ENCODE data around the gene EVI5.

The EVI5 gene

DNA sequence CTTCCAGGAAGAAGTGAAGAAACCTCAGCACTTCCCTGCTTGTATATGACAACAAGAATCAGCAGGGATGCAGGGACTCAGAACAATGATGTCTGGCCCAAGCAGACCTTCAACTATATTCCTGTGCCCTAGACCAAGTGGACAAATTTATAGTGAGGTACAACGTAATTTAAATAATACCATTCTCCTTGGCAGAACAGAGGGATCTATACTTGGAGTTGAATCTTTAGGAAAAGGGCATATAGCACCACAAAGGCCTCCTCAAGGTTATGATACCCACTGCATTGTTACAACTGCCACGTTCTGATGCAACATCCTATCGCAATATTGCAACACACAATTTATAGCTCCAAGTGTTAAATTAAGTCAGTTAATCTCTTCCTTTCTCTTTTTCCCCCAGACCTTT lies 269.1 kb downstream of the EVI5 start:
- no peak for DNase-seq (ENCODE audit: low spot score)

DNA sequence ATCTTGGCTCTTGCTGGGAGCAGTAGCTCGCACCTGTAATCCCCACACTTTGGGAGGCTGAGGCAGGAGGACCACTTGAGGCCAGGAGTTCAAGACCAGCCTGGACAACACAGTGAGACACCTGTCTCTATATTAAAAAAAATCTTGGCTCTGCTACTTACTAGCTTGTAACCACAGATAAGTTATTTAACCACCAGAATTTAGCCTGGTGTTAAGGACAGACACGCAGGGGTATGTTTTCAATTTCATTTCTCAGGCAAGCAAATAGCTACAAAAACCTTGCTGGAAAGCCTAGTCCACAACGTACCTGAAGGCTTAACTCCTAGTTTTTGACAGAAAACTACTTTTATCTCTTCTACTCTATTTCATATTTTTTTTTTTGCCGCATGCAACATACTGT lies 273.4 kb downstream of the EVI5 start:
- no peak for DNase-seq (ENCODE audit: low spot score)

- DNase-seq (ENCODE audit: low spot score), result no peak
Observed at GRCh38 chr1:92509619-92510018, 275.3 kb downstream of the EVI5 start.

DNA sequence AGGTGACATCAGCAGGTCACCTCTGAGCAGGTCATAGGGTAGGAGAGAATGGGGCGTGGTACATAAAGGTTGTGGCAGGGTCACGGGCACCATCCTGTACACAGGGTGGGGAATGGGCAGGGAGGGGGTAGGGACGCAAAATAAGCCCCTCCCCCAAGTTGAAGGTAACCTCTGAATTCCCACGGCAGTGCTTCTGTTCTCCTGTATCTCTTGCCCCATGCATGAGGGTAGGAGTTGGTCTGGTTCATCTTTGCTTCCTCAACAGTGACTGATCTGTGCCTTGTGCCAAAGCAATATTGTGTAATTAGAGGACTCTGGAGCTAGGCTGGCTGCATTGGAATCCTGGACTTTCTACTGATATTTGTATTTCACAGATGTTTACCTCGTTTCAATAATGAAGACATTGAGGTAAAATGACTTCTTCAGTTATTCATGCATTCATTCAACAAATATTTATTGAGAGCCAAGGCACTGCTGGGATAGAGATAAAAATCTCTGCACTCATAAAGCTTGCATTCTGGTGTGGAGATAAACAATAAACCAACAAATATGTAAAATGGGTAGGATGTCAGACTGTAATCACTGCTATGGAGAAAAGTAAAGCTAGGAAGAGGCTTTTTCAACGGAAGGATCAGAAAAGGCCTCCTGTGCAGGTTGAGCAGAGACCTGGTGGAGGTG lies 279.8 kb downstream of the EVI5 start:
- DNase-seq (ENCODE audit: low spot score), result no peak

- DNase-seq (ENCODE audit: low spot score), result no peak
Observed at GRCh38 chr1:92504291-92505014, 280.5 kb downstream of the EVI5 start.

- no peak for DNase-seq (ENCODE audit: low spot score)
Observed at GRCh38 chr1:92503926-92504285, 281.0 kb downstream of the EVI5 start.

- DNase-seq (ENCODE audit: low spot score), result no peak
Observed at GRCh38 chr1:92503043-92503925, 281.6 kb downstream of the EVI5 start.

- no peak for DNase-seq (ENCODE audit: low spot score)
Observed at GRCh38 chr1:92502247-92502646, 282.7 kb downstream of the EVI5 start.

DNA sequence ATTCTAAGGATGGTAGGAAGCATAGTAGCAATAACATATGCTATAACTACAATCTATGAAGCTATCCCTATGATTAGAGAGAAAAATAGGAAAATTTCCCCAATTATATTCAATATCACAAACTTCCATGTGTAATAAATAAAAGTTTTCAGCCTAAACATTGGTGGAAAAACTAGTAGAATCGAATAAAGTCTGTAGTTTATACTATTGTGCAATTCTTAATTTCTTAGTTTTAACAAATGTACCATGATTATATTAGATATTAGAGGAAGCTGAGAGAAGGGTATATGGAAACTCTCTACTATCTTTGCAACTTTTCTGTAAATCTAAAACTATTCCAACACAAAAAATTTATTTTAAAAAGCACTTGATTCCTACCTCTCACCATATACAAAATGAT lies 284.4 kb downstream of the EVI5 start:
- no peak for DNase-seq (ENCODE audit: low spot score)

DNA sequence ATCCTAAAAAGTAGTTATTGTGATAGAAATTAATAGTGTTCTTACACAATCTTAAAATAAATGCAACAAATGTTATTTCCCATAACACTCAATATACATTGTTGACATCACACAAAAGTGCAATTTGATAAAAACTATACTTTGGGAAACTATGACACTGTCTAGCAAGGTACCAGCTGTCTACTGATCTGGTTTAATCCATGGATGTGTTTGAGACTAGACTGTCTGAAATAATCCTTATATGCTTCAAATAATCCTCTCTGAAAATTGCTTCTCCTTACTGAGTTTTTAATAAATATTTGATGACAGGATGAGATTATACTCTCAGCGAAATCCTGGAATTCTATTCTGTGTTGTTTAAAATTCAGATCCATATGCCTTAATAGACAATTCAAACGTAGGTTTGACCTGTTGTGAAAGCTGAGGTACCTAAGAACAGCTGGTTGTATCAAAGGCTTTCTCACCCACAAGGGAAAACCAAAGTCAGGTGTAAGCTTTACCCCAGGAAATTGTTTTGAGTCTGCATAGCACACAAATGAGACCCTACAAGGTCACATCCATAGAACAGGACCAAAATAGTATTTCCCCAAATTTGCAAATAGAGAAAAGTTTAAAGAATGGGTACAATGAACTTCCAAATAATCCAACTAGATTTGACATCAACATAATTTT lies 289.4 kb downstream of the EVI5 start:
- DNase-seq (ENCODE audit: low spot score), result no peak

DNA sequence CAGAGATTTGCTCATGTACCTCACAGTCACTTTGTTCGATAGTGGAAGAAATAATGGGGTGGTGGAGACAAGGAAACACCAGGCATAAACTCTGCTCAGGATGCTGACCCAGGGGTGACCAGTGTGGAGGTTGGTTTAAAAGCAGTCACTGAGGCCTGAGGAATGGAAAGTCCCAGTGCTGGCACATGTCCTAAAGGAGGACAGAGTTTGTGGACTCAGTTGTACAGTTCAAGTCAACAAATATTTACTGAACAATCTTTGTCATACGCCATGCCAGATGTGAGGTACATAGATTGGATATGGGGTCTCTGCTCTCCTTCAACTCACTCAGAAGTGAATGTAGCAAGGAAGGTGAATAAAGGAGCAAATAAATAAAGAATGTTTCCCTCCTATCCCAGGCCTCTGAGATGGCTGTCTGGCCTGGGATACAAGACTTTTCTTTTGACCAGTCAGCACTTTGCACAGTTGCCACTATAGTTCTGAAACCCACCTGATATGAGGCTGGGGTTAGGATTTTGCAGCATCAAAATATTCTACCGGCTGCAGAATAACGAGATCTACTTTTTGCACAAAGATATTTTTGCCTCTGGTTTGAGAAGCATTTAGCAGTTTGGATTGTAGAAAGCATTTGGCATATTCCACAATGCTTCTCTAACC lies 290.3 kb downstream of the EVI5 start:
- DNase-seq (ENCODE audit: low spot score), result no peak

DNA sequence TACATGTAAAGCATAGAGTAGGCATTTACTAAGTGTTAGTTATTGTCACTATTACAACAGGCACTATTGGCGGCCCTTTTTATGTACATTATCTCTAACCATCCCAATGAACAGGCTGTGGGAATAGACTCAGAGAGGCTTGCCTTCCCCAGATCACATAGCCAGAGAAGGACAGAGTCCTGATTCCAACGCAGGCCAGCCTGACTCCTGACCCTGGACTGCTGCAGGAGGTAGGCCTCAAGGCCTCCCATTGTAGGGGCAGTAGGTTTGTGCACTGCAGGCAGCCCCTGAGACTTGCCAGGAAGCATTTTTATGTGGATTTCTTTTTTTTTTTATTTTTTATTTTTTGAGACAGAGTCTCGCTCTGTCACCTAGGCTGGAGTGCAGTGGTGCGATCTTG lies 291.8 kb downstream of the EVI5 start:
- DNase-seq (ENCODE audit: low spot score), result no peak

DNA sequence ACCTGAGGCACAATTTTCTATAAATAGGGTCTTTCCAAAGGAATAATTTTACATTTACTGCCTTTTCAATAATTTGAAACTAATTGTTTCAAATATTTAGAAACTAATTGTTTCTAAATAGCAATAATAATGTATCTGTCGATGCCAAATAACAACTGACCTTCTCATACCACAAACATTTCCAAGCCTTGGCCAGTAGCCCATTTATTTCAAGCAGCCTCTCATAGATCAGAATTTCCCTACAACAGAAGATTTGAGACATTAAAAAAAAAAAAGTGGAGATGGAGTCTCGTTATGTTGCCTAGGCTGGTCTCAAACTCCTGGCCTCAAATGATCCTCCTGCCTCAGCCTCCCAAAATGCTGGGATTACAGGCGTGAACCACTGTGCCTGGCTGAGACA lies 296.1 kb downstream of the EVI5 start:
- no peak for DNase-seq (ENCODE audit: low spot score)

DNA sequence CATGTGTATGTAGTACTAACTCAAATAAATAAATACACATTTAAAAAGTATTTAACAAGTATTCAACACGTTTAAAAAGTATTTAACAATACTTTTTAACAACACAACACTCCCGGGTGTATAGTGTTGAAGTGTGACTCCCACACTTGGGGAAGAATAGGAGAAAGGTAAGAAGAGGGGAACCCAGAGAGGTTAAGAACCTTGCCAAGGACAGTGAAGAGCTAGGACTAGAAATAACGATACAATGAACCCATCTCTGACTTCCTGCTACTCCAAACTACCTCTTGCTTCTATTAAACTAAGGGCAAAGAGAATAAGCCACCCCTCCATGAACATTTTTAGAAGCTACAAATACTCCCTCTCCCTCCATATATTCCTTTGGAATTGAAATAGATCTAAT lies 296.5 kb downstream of the EVI5 start:
- no peak for DNase-seq (ENCODE audit: low spot score)

GRCh38 chr1:92487078-92487605 lies 297.8 kb downstream of the EVI5 start:
- no peak for DNase-seq (ENCODE audit: low spot score)

DNA sequence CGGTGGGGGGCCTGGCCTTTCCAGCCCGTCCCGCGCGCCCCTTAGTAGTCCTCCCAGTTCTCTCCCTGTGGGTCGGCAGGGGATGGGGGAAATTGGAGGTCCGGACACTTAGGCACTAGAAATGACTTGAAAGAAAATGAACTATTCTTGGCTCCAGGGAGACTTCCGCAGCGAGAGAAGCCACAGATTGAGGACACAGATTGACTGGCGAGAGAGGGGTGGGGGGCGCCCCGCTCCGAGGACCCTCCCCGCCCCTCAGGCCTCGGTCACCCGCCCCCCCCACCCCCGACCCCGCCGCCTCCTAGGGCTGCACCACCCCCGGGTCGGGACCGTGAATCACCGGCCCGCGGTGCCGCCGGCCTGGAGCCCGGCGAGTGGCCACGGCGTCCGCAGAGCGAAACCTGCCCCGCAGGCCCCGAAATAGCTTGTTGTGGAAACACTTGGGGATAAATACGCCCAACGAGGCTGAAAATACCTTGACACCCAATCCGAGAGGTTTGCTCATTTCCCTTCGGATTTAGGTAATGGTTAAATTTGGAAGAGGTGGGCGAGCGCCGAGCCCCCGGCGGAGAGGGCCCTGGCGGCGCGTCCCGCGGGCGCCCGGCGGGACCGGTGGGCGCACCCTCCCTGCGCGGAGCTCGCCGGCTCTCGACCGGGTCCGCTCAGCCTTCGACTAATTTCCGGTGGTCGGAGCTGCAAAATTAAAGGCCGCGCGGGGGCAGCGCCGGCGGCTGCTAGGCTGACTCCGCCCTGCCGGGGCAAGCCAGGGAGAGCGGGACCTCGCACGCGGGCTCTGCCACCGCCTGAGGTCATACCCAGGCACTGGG lies 298.4 kb downstream of the EVI5 start, which contains the start of gene GFI1:
Gene GFI1, minus strand, starts transcription at position 675 of the 827 bp plus-strand sequence. CDS start 3,438 bp downstream, outside the sequence.
- DNase-seq (ENCODE audit: low spot score), result no peak

DNA sequence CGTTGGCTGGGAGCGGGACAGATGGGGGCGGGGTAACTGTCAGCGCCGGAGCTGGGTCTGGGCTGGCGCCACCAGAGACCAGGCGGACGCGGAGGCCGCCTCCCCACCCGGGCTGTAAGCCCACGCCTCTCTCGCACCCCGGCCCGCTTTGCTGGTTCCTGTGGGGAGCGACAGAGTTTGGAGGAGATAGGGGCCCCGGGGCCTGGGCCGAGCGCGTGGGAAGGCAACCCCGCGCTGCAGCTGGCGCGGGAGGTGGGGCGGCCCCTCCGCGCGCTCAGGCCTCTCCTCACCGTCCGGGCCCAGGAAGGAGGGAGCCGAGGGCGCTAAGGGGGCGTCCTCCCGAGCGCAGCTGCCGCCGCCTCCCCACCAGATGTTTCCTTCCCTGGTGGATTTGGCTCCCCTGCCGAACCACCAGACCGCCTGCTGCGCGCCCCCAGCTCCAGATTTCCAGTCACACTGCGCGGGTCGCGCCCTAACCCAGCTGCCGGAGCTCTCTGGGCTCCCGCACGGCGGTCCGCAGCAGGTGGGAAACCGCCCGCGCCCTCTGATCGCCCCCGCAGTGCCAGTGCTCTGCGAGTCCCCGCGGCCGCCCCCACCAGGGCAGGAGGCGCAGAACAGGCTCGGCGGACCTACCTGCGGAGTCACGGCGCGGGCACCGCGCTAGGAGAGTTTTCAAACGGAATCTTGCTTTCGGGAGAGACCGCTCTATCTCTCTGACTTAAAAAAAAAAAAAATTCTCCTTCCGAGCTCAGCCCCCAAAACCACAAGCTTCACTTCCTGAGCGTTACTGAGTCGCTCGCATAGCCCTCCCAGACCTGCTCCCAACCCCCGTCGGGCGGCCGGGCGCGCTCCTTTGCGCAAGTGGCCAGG lies 299.3 kb downstream of the EVI5 start:
- no peak for DNase-seq (ENCODE audit: low spot score)

DNA sequence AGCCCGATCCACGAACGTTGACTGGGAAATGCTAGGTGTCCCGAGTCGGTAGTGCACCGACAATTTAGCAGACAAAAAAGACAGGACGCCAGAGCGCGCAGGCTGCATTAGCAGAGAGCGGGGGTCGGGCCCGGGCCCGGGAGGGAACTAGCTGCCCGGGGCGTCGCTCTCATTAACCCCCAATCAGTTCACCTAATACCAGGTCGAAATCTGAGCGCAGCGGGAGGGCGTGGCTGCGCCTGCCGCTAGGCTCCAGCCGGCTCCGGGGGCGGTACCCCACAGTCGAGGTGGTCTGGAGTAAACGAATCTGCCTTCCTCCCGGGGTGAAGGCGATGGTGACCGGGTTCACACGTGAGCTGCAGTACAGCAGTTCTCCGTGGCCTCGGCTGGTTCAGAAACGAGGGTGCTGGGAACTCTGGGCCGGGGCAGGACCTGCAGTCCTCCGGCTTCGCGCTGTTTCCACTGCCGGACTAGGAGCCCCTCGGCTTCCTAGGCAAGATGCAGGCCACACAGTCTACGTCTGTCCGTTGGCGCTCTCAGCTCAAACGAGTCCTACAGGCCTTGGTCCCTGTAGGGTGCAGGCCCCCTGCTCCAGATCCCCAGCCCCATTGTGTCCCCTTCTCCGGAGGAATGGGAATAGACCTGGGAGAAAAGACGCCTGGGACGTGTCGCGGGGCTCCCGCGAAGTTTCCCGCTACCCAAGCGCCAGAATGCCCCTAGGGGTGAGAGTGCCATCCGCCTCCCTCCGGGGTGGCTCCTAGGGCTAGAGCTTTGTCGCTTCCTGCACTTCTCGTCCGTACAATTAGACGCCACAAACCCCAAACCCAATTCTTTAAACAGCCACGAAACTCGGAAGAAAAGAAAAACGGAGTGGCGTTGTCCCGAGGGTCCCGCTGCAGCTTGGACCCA lies 300.2 kb downstream of the EVI5 start:
- no peak for DNase-seq (ENCODE audit: low spot score)
